Osteoblast (primary cell): ENCODE measurements around the gene PLIN5. TPM values are rescaled to one million over a fixed set of nuclear protein-coding genes. Genes with fewer than 3 reads are reported as not detected.

Experiments used
- DNase-seq: peaks from one replicate; pipeline ENCODE4 v3.0.0; 2011; ENCODE audit warnings: low spot score, mixed read lengths; ENCODE audit not compliant: insufficient read length; ENCODE audit errors: missing footprints
- H2AFZ ChIP-seq: 2 replicates; pipeline ENCODE4 v1.6.0; 2011; ENCODE audit warnings: mild to moderate bottlenecking, low read length
- H3K27ac ChIP-seq: 2 replicates; pipeline ENCODE4 v1.5.1; 2011; ENCODE audit warnings: mild to moderate bottlenecking, low read depth, low read length, moderate library complexity
- H3K27me3 ChIP-seq: 2 replicates; pipeline ENCODE4 v1.6.0; 2012; ENCODE audit warnings: mild to moderate bottlenecking, control low read depth, inconsistent platforms, low read length, moderate library complexity; ENCODE audit not compliant: insufficient read depth
- H3K36me3 ChIP-seq: 2 replicates; pipeline ENCODE4 v1.5.1; 2011; ENCODE audit warnings: mild to moderate bottlenecking, low read length, control low read depth, moderate library complexity; ENCODE audit not compliant: insufficient read depth
- H3K4me1 ChIP-seq: 2 replicates; pipeline ENCODE4 v1.5.1; 2011; ENCODE audit warnings: mild to moderate bottlenecking, low read length, control low read depth, moderate library complexity; ENCODE audit not compliant: insufficient read depth
- H3K4me2 ChIP-seq: 2 replicates; pipeline ENCODE4 v1.6.0; 2011; ENCODE audit warnings: mild to moderate bottlenecking, low read length; ENCODE audit not compliant: insufficient read depth
- H3K4me3 ChIP-seq: fragments of 200-600 bp; sonication (generic); 3 replicates; pipeline ENCODE4 v1.5.1; 2012; ENCODE audit warnings: mild to moderate bottlenecking, low read length, inconsistent platforms; ENCODE audit not compliant: insufficient read depth
- H3K79me2 ChIP-seq: 2 replicates; pipeline ENCODE4 v1.6.0; 2012; ENCODE audit warnings: mild to moderate bottlenecking, low read length, control low read depth, inconsistent platforms; ENCODE audit not compliant: insufficient read depth
- H3K9me3 ChIP-seq: 2 replicates; pipeline ENCODE4 v1.5.1; 2011; ENCODE audit warnings: low read depth, low read length, control low read depth
- H4K20me1 ChIP-seq: 2 replicates; pipeline ENCODE4 v1.6.0; 2012; ENCODE audit warnings: mild to moderate bottlenecking, low read length, control low read depth; ENCODE audit not compliant: insufficient read depth
- total RNA-seq: library from RNA; depleted of rRNA; stranded (reverse); fragments of >200 nt; gene quantifications from 2 replicates; pipeline ENCODE4 v1.2.3, GENCODE V29; 2012
- TF ChIP-seq, protein P1 (sequence below): IDR thresholded peaks from 2 replicates; pipeline ENCODE4 v1.5.1; 2011; ENCODE audit warnings: mild to moderate bottlenecking, low read depth, low read length, moderate library complexity; ENCODE audit errors: extremely low read depth

Gene PLIN5
- total RNA-seq, 1 donor, result 0.36 TPM

DNA sequence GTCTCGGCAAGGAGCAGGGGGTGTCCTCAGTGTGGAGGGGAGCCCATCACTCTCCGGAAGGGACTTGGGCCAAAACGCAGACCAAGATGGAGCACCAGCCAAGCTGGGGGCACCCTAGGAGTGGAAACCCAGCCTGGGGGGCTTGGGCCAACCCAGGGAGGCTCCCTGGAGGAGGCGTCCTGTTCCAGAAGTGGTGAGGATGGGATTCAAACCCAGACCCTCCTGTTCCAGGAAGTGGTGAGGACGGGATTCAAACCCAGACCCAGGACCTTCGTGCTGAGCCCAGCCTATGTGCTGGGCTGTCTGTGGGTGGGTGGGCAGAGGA is 15.9 kb downstream of the PLIN5 start:
- Histone ChIP-seq H3K27ac (no peak overlapping the region), H3K9me3 (no peaks in the 10 kb centered on the region), H3K4me2 (no peak overlapping the region), H3K36me3 (no peaks in the 10 kb centered on the region), H3K4me3 (no peak overlapping the region), H3K79me2 (no peaks in the 10 kb centered on the region), H2AFZ (no peak overlapping the region), H3K27me3 (peaks cover 20% of the 10 kb centered on the region), H4K20me1 (no peaks in the 10 kb centered on the region), H3K4me1 (peaks cover 7% of the 10 kb centered on the region)
- TF ChIP-seq, protein P1, sequence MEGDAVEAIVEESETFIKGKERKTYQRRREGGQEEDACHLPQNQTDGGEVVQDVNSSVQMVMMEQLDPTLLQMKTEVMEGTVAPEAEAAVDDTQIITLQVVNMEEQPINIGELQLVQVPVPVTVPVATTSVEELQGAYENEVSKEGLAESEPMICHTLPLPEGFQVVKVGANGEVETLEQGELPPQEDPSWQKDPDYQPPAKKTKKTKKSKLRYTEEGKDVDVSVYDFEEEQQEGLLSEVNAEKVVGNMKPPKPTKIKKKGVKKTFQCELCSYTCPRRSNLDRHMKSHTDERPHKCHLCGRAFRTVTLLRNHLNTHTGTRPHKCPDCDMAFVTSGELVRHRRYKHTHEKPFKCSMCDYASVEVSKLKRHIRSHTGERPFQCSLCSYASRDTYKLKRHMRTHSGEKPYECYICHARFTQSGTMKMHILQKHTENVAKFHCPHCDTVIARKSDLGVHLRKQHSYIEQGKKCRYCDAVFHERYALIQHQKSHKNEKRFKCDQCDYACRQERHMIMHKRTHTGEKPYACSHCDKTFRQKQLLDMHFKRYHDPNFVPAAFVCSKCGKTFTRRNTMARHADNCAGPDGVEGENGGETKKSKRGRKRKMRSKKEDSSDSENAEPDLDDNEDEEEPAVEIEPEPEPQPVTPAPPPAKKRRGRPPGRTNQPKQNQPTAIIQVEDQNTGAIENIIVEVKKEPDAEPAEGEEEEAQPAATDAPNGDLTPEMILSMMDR, result no peak
- no peak for DNase-seq

DNA sequence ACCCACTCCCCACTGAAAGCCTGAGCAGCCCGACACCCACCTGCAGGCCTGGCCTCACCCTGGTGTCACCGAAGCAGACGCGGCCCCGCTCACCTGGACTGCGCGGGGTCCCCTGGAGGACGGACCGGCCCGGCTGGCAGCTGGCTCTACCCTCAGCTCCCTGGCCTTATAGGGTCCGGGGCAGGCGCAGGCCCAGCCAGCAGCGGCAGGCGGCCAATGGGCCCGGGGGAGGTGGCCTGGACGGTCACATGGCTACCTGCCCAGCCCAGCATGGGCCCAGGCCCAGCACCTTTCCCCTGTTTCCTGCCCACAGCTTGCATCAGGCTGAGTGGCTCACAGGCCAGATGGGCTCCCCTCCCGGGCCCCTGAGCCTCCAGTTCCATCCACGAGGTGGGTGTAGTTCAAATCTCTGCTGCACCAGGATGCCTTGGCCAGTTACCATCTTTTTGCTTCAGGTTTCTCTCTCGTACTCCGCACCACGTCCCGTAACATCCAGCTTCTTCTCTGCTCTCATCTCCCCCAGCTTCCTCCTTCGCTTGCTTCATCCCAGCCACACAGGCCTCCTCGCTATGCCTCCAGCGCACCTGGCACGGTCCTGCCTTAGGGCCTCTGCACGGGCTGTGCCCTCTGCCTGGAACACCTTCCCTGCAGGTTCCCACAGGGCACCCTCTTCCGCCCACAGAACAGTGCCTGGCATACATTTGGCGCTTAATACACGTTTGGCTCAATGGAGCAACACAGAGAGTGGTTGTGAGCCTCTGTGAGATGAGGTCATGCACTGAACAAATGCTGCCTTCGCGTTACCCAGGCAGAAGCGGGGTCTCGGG is 16.5 kb downstream of the PLIN5 start, which contains the start of gene PLIN4:
TSS of gene PLIN4 (minus strand) at position 142 of the 827 bp plus-strand sequence. CDS start 214 bp downstream, outside the sequence.
- Histone ChIP-seq H4K20me1 (no peaks in the 10 kb centered on the region), H3K9me3 (no peaks in the 10 kb centered on the region), H3K27ac (no peak within 1 kb of the TSS), H3K27me3 (peaks cover 20% of the 10 kb centered on the region), H2AFZ (peak within 1 kb of the TSS; percentile 15), H3K4me3 (no peak within 1 kb of the TSS), H3K4me1 (peaks cover 7% of the 10 kb centered on the region), H3K4me2 (peak within 1 kb of the TSS; percentile 2), H3K79me2 (no peaks in the 10 kb centered on the region), H3K36me3 (no peaks in the 10 kb centered on the region)
- TF ChIP-seq, protein P1, result no peak
- peak; percentile 95 for DNase-seq

DNA sequence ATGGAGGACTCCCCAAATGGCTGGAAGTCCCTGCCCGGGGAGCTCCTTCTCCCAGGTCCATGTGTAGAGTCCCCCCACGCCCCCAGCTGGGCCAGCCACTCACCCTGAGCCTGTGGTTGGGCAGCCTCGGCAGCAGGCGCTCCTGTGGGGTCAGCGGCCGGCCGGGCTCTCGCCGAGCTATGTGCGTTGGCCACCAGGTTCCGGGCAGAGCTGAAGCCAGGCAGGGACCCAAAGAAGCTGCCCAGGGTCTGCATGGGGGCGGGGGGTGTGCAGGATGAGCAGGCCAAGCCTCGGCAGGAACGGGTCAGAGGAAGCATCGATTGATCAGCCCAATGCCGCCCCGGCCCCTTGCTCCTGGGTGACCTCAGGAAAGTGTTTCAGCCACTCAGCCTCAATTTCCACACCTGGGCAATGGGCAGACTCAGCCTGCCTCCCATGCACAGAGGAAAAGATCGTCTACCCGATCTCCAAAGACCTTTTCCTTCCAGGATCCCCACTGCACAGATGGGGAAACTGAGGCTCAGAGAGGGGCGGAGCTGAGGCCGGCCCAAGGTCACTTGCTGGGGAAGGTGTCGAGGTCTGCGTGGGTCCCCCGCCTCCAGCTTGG is 17.5 kb downstream of the PLIN5 start:
- TF ChIP-seq, protein P1, result no peak
- no peak for DNase-seq
- H3K79me2 ChIP-seq, result no peaks in the 10 kb centered on the region
- H3K27me3 ChIP-seq, result peaks cover 20% of the 10 kb centered on the region
- no peaks in the 10 kb centered on the region for H3K9me3 ChIP-seq
- H3K36me3 ChIP-seq, result no peaks in the 10 kb centered on the region
- H3K4me1 ChIP-seq, result peaks cover 7% of the 10 kb centered on the region
- no peak overlapping the region for H3K27ac ChIP-seq
- H3K4me3 ChIP-seq, result no peak overlapping the region
- no peak overlapping the region for H2AFZ ChIP-seq
- H3K4me2 ChIP-seq, result no peak overlapping the region
- no peaks in the 10 kb centered on the region for H4K20me1 ChIP-seq

DNA sequence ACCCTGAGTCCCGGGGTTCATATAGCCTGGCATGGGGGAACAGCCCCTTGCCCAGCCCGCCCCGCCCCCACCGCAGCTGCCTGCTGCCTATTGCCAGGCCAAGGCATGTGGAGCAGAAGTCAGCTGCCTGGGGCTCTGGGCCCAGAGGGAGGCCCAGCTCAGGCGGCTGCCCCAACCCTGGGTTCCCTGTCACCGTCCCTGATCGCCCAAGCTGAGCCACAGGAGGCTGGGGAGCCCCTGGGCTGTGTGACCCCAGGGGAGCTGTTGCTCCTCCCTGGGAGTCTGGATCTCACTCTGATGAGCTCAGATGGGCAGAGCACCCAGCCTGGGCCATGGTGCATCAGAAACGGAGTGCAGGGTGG is 18.1 kb downstream of the PLIN5 start:
- Histone ChIP-seq H3K27me3 (peaks cover 20% of the 10 kb centered on the region), H3K27ac (no peak overlapping the region), H3K4me1 (peaks cover 7% of the 10 kb centered on the region), H3K9me3 (no peaks in the 10 kb centered on the region), H4K20me1 (no peaks in the 10 kb centered on the region), H3K36me3 (no peaks in the 10 kb centered on the region), H3K4me2 (no peak overlapping the region), H3K79me2 (no peaks in the 10 kb centered on the region), H2AFZ (no peak overlapping the region), H3K4me3 (no peak overlapping the region)
- TF ChIP-seq, protein P1, result no peak
- DNase-seq, result no peak
